ENCODE data around the gene ZBTB1. TPM values are rescaled to one million over a fixed set of nuclear protein-coding genes. Genes with fewer than 3 reads are reported as not detected.

The ZBTB1 gene
- total and polyA plus RNA-seq, 2 donors (not counting 3 experiments of a cell fraction or from before 2014, with no cell fraction given) = 9.7 to 32.2 TPM

DNA sequence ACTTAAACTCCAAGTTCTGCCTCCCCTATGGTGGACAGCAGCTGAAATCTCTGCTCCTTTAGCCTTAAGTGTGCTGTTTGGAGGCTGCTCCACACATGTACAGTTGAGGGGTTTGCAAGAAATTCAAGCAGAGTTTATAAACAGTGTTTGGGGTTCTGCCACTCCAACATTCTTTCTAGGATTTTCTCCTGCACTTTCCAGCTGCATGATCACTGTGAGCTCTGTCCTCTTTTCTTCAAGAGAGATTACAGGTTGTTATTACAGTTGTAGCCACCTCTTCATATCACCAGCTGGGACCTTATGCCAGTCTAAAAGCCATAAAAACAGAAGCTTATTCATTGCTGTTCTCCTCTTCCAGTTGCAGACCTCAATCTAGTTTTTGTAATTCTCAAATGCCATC is 9.3 kb upstream of the ZBTB1 start:
- H3K79me2 ChIP-seq (ENCODE audit: control insufficient read depth, insufficient read depth, low read length) = no peaks in the 10 kb centered on the region
- CTCF ChIA-PET = interaction anchor here (1.4 to 2.8 kb wide), 3 partner anchors 12 to 17 kb away, joined by 6 to 9 read pairs (median 7); no protein-coding TSS in a partner anchor
- BruUV-seq (replicated peaks) = no TSS peak

DNA sequence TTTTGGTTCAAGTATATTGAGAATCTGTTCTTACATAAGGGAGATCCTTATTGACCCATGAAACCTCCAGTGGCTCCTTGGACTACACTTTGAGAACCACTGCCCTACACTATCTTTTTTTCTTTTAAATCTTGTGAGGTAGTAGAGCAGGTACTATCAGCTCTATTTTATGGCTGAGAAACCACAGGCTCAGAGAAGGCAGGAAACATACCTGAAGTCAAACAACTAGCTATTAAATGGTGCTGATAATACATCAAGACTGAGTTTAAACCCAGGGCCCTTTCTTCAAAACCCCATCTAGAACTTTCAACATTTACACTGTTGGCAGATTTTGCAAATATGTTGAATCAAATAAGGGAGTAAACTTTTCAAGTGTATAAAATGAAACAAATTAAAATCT is 7.8 kb upstream of the ZBTB1 start:
- Histone ChIP-seq H3K4me2 (ENCODE audit: insufficient read depth, low read length) (no peak overlapping the region), H3K79me2 (ENCODE audit: control insufficient read depth, insufficient read depth, low read length) (peaks cover under 1% of the 10 kb centered on the region), H3K4me3 (replicated peaks in 1 of 3; ENCODE audit: insufficient read depth in 1 of 3, low read depth in 1 of 3, low read length in 3 of 3) (no peak overlapping the region), H3K9ac (replicated peaks; ENCODE audit: extremely low read depth, insufficient read depth, low read length) (no peak overlapping the region), H4K20me1 (replicated peaks; ENCODE audit: control insufficient read depth, extremely low read depth, insufficient read depth, low read length) (no peaks in the 10 kb centered on the region), H3K27me3 (ENCODE audit: control insufficient read depth in 2 of 2, insufficient read depth in 2 of 2, low read length in 2 of 2) (no peaks in the 10 kb centered on the region), H3K27ac (ENCODE audit: insufficient read depth, low read depth, low read length) (no peak overlapping the region), H3K9me1 (replicated peaks; ENCODE audit: control insufficient read depth, extremely low read depth, insufficient read depth, low read length) (no peaks in the 10 kb centered on the region), H3K36me3 (ENCODE audit: control insufficient read depth in 2 of 2, extremely low read depth in 1 of 2, insufficient read depth in 2 of 2, low read length in 2 of 2) (no peaks in the 10 kb centered on the region), H3K4me1 (ENCODE audit: control insufficient read depth, extremely low read depth, insufficient read depth, low read length) (peaks cover 9% of the 10 kb centered on the region), H3K9me3 (replicated peaks; ENCODE audit: control insufficient read depth, insufficient read depth, low read length) (no peaks in the 10 kb centered on the region), H2AFZ (ENCODE audit: low read depth, low read length) (no peak overlapping the region)
- CTCF ChIA-PET = interaction anchor here (0.9 to 2.8 kb wide), 7 partner anchors 10 to 67 kb away, joined by 3 to 9 read pairs (median 3); partner anchors contain the start of gene HSPA2
- dilution Hi-C loops (cut with MboI; ENCODE audit: extremely low pct_ligation_motif_present, low sequenced_read_pairs) = no loop called here
- FAIRE-seq (no peak), DNase-seq (ENCODE audit: low read depth, low spot score) (no peak)
- intact Hi-C loops (cut with micrococcal nuclease) = no loop called here
- BruUV-seq (replicated peaks) = no TSS peak
- POLR2A ChIA-PET = interaction anchor here (0.9 kb wide), 1 partner anchor 44 kb away, joined by 3 read pairs; the partner anchor contains the start of gene HSPA2
- TF ChIP-seq GATA2 (IDR thresholded peaks at IDR 0.05; ENCODE audit: insufficient read depth, insufficient read length, low read depth, low read length) (no peak), POLR2A (IDR thresholded peaks at IDR 0.05; ENCODE audit: low read depth, low read length) (no peak), FOS (IDR thresholded peaks at IDR 0.05; ENCODE audit: borderline replicate concordance, insufficient read depth, low read length) (no peak), POLR2AphosphoS5 (IDR thresholded peaks at IDR 0.05; ENCODE audit: insufficient read depth, low read depth, low read length) (no peak), EZH2 (IDR thresholded peaks at IDR 0.05; ENCODE audit: borderline replicate concordance, low read depth, low read length, severe bottlenecking) (no peak), JUN (IDR thresholded peaks at IDR 0.05; ENCODE audit: borderline replicate concordance, insufficient read depth, insufficient read length, low read depth) (no peak), MYC (IDR thresholded peaks at IDR 0.05; ENCODE audit: low read depth, low read length) (no peak)
- TF ChIP-seq, protein P1, sequence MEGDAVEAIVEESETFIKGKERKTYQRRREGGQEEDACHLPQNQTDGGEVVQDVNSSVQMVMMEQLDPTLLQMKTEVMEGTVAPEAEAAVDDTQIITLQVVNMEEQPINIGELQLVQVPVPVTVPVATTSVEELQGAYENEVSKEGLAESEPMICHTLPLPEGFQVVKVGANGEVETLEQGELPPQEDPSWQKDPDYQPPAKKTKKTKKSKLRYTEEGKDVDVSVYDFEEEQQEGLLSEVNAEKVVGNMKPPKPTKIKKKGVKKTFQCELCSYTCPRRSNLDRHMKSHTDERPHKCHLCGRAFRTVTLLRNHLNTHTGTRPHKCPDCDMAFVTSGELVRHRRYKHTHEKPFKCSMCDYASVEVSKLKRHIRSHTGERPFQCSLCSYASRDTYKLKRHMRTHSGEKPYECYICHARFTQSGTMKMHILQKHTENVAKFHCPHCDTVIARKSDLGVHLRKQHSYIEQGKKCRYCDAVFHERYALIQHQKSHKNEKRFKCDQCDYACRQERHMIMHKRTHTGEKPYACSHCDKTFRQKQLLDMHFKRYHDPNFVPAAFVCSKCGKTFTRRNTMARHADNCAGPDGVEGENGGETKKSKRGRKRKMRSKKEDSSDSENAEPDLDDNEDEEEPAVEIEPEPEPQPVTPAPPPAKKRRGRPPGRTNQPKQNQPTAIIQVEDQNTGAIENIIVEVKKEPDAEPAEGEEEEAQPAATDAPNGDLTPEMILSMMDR (IDR thresholded peaks at IDR 0.05; ENCODE audit: extremely low read depth in 1 of 2, insufficient read depth in 1 of 2, low read depth in 1 of 2, low read length in 2 of 2) = no peak
- TF ChIP-seq, protein P2, sequence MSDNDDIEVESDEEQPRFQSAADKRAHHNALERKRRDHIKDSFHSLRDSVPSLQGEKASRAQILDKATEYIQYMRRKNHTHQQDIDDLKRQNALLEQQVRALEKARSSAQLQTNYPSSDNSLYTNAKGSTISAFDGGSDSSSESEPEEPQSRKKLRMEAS (IDR thresholded peaks at IDR 0.05; ENCODE audit: insufficient read depth, insufficient read length) = no peak

More for the DNA sequence above, 9.3 kb upstream of the ZBTB1 start:
- TF ChIP-seq POLR2AphosphoS5 (IDR thresholded peaks at IDR 0.05; ENCODE audit: insufficient read depth, low read depth, low read length) (no peak), JUN (IDR thresholded peaks at IDR 0.05; ENCODE audit: borderline replicate concordance, insufficient read depth, insufficient read length, low read depth) (no peak), FOS (IDR thresholded peaks at IDR 0.05; ENCODE audit: borderline replicate concordance, insufficient read depth, low read length) (no peak), POLR2A (IDR thresholded peaks at IDR 0.05; ENCODE audit: low read depth, low read length) (no peak)
- TF ChIP-seq, protein P2 (IDR thresholded peaks at IDR 0.05; ENCODE audit: insufficient read depth, insufficient read length) = no peak
- Histone ChIP-seq H3K9me1 (replicated peaks; ENCODE audit: control insufficient read depth, extremely low read depth, insufficient read depth, low read length) (no peaks in the 10 kb centered on the region), H3K9ac (replicated peaks; ENCODE audit: extremely low read depth, insufficient read depth, low read length) (no peak overlapping the region), H3K36me3 (ENCODE audit: control insufficient read depth in 2 of 2, extremely low read depth in 1 of 2, insufficient read depth in 2 of 2, low read length in 2 of 2) (no peaks in the 10 kb centered on the region), H3K4me2 (ENCODE audit: insufficient read depth, low read length) (no peak overlapping the region), H3K4me3 (replicated peaks in 1 of 3; ENCODE audit: insufficient read depth in 1 of 3, low read depth in 1 of 3, low read length in 3 of 3) (no peak overlapping the region), H3K27me3 (ENCODE audit: control insufficient read depth in 2 of 2, insufficient read depth in 2 of 2, low read length in 2 of 2) (no peaks in the 10 kb centered on the region), H3K4me1 (ENCODE audit: control insufficient read depth, extremely low read depth, insufficient read depth, low read length) (no peaks in the 10 kb centered on the region), H3K9me3 (replicated peaks; ENCODE audit: control insufficient read depth, insufficient read depth, low read length) (no peaks in the 10 kb centered on the region), H3K27ac (ENCODE audit: insufficient read depth, low read depth, low read length) (no peak overlapping the region), H4K20me1 (replicated peaks; ENCODE audit: control insufficient read depth, extremely low read depth, insufficient read depth, low read length) (no peaks in the 10 kb centered on the region), H2AFZ (ENCODE audit: low read depth, low read length) (no peak overlapping the region)
- POLR2A ChIA-PET = no interaction called here
- dilution Hi-C loops (cut with MboI; ENCODE audit: extremely low pct_ligation_motif_present, low sequenced_read_pairs) = no loop called here
- intact Hi-C loops (cut with micrococcal nuclease) = no loop called here
- FAIRE-seq = no peak
- DNase-seq (ENCODE audit: low read depth, low spot score) = no peak
